Panc1 (cell line): ENCODE data around the gene DEAF1.

Experiments
- CTCF ChIP-seq: fragments of 450-650 bp; IDR thresholded peaks from 2 replicates; pipeline ENCODE4 v1.5.1; 2017; ENCODE audit warnings: mild to moderate bottlenecking
- POLR2AphosphoS5 ChIP-seq: IDR thresholded peaks from 2 replicates; pipeline ENCODE4 v1.6.1; 2012; ENCODE audit warnings: mild to moderate bottlenecking, low read depth, low read length, moderate library complexity
- REST ChIP-seq, 2 experiments: IDR thresholded peaks; 2 replicates each; pipeline ENCODE4 v1.6.1; 2011 to 2012; ENCODE audit warnings: low read depth in 2 of 2, control low read depth in 1 of 2, low read length in 1 of 2, mild to moderate bottlenecking in 1 of 2, moderate library complexity in 1 of 2; ENCODE audit not compliant: insufficient read depth in 1 of 2
- SIN3A ChIP-seq: IDR thresholded peaks from 2 replicates; pipeline ENCODE4 v1.6.1; 2012; ENCODE audit warnings: low read depth, mild to moderate bottlenecking, low read length, moderate library complexity, borderline replicate concordance; ENCODE audit not compliant: insufficient read depth

DNA sequence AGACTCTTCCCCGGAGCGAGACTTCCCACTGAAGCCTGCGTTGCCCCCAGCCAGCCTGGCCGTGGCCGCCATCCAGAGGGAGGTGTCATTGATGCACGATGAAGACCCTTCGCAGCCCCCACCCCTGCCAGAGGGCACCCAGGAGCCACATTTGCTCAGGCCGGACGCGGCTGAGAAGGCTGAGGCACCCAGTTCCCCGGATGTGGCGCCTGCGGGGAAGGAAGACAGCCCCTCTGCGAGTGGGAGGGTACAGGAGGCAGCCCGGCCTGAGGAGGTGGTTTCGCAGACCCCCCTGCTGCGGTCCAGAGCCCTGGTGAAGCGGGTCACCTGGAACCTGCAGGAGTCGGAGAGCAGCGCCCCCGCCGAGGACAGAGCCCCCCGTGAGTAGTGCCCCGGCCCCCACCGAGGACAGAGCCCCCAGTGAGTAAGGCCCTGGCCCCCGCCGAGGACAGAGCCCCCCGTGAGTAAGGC lies 85.6 kb downstream of the DEAF1 start:
- TF ChIP-seq POLR2AphosphoS5 (no peak), CTCF (no peak), REST (IDR thresholded peaks at IDR 0.05; ENCODE audit: insufficient read depth in 1 of 2, low read depth in 2 of 2, low read length in 1 of 2) (no peak), SIN3A (no peak)
